OCI-LY3 (cell line): ENCODE measurements around the gene LPP.

Experiments used
- H2AFZ ChIP-seq: fragments of 200-600, 300-600 bp; shearing (Covaris generic); 2 replicates; pipeline ENCODE4 v1.6.0; 2014; ENCODE audit warnings: antibody characterized with exemption, low read depth, low read length
- H3K27ac ChIP-seq: fragments of 200-600, 300-600 bp; sonication (generic); 2 replicates; pipeline ENCODE4 v1.5.1; 2014; ENCODE audit warnings: mild to moderate bottlenecking, low read length, moderate library complexity, mixed read lengths
- H3K27me3 ChIP-seq: fragments of 200-600, 300-600 bp; sonication (generic); 2 replicates; pipeline ENCODE4 v1.6.1; 2014; ENCODE audit warnings: low read depth, low read length, mixed read lengths
- H3K36me3 ChIP-seq: fragments of 200-600, 300-600 bp; sonication (generic); replicated peaks from 2 replicates; pipeline ENCODE3; 2014; ENCODE audit warnings: low read depth, low read length, mixed read lengths
- H3K4me1 ChIP-seq: fragments of 300-600, 200-600 bp; sonication (generic); 2 replicates; pipeline ENCODE4 v1.6.1; 2014; ENCODE audit warnings: low read length, mixed read lengths
- H3K4me2 ChIP-seq: fragments of 200-600, 300-600 bp; sonication (generic); 2 replicates; pipeline ENCODE4 v1.6.1; 2014; ENCODE audit warnings: low read length, mixed read lengths
- H3K4me3 ChIP-seq: fragments of 300-600, 200-600 bp; sonication (generic); 2 replicates; pipeline ENCODE4 v1.5.1; 2014; ENCODE audit warnings: antibody characterized with exemption, mild to moderate bottlenecking, low read length, moderate library complexity
- H3K79me2 ChIP-seq: fragments of 300-600, 200-600 bp; shearing (Covaris generic); 2 replicates; pipeline ENCODE4 v1.6.1; 2014; ENCODE audit warnings: mild to moderate bottlenecking, low read length, mixed read lengths
- H3K9ac ChIP-seq: fragments of 300-600, 200-600 bp; shearing (Covaris generic); 2 replicates; pipeline ENCODE4 v1.6.0; 2014; ENCODE audit warnings: mild to moderate bottlenecking, low read length, moderate library complexity
- H3K9me3 ChIP-seq: fragments of 200-600, 300-600 bp; shearing (Covaris generic); 2 replicates; pipeline ENCODE4 v1.6.1; 2014; ENCODE audit warnings: low read length, mixed read lengths; ENCODE audit not compliant: insufficient read depth
- H4K20me1 ChIP-seq: fragments of 200-600, 300-600 bp; sonication (generic); 2 replicates; pipeline ENCODE4 v1.6.1; 2016; ENCODE audit warnings: low read length, mixed read lengths; ENCODE audit not compliant: insufficient read depth
- CTCF ChIP-seq: fragments of 200-600, 300-600 bp; sonication (generic); IDR thresholded peaks from 2 replicates; pipeline ENCODE4 v1.5.1; 2014; ENCODE audit warnings: antibody characterized with exemption, low read length, low read depth
- EZH2phosphoT487 ChIP-seq: fragments of 200-600 bp; shearing (Covaris generic); IDR thresholded peaks from 2 replicates; pipeline ENCODE4 v1.6.1; 2018; ENCODE audit warnings: antibody characterized with exemption, mixed run types, low read depth

Gene LPP

DNA sequence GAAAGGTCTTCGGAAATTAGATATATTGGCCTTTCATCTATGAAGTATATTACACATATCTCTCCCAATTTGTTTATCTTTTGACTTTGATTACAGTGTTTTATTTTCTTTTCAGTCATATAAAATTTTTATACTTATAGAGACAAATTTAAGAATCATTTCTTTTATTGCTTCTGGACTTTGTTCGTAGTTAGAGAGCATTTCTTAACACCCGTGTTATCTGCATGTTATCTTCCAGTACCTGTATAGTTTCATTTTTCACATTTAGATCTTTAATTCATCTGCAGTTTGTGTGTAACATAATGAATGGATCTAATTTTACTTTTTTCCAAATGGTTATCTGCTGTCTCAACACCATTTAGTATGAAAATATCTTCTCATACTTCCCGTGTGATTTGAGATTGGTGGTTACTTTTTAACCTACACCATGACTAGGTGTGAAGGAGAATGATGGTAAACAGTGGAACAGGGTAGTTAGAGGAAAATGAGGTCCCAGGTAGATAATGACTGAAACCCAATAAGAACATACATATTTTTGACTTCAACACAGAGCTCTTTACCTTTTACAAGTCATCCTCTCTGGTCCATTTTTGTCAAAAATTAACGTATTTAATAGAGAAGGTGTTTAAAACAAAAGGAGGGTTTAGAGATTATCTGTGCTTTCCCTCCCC is 99.3 kb downstream of the LPP start:
- no peak for TF ChIP-seq CTCF
- TF ChIP-seq EZH2phosphoT487: no peak
- Histone ChIP-seq H3K79me2 (no peaks in the 10 kb centered on the region), H3K4me2 (no peak overlapping the region), H3K4me3 (no peak overlapping the region), H3K9me3 (no peaks in the 10 kb centered on the region), H3K9ac (no peak overlapping the region), H3K27ac (no peak overlapping the region), H3K36me3 (no peaks in the 10 kb centered on the region), H3K27me3 (no peaks in the 10 kb centered on the region), H2AFZ (no peak overlapping the region), H4K20me1 (no peaks in the 10 kb centered on the region), H3K4me1 (peaks cover 16% of the 10 kb centered on the region)

DNA sequence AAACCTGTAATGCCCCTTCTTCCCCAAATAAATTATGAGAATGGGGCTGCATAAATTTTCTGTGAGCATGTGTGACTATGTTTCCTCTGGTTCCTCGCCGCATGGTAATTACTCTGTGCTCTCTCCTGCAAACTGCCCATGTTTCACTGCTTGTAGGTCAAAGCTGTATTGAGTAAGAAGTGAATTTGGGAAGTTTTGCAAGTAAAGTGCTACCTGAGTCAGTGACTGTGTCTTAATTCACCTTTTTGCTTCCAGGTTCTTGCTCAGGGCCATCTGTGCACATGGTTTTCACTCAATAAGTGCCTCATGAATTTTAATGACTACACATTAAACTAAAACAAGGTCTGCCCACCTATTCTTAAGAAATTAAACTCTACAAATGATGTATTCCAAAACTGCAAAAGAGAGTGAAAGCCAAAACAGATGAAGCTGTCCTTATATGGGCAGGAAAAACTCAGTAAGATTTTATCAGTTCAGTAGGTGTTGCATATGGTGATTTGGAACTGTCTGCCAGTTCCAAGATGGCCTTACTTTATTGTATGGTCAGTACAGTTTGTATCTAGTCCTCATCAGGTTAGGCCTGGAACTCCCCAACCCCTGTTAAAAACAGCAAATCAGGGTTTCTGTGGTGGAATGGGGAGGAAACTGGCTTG is 100.0 kb downstream of the LPP start:
- Histone ChIP-seq H3K27ac (no peak overlapping the region), H3K79me2 (no peaks in the 10 kb centered on the region), H4K20me1 (no peaks in the 10 kb centered on the region), H3K27me3 (no peaks in the 10 kb centered on the region), H3K9ac (no peak overlapping the region), H3K4me1 (peaks cover 16% of the 10 kb centered on the region), H3K36me3 (no peaks in the 10 kb centered on the region), H3K4me3 (no peak overlapping the region), H3K4me2 (no peak overlapping the region), H3K9me3 (no peaks in the 10 kb centered on the region), H2AFZ (no peak overlapping the region)
- no peak for TF ChIP-seq EZH2phosphoT487
- TF ChIP-seq CTCF: no peak

DNA sequence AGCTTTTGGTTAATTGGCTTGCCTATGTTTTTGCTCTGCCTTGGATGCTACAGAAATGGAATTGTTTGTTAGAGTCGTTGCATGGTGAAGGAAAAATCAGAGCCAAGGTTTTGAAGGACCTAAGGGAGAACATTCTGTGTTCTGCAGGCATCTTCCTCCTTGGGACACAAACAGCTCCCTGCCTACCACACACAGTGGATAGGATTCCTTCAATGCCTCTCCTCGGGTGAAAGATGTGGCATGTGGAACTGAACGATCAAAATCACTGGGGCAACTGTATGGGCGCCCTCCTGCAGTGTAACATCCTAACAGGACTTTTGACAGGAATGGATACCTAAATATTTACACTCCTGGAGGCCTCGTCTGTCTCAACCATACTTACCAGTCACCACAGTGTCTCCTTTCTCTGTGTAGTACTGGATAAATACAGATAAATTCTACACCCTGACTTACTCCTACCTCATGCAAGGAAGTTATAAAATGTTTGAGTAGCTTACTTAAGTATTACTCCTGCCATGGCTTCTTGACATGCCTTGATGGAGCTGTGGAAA is 100.6 kb downstream of the LPP start:
- no peak overlapping the region for H3K4me3 ChIP-seq
- no peaks in the 10 kb centered on the region for H3K36me3 ChIP-seq
- no peak overlapping the region for H2AFZ ChIP-seq
- no peaks in the 10 kb centered on the region for H4K20me1 ChIP-seq
- H3K79me2 ChIP-seq: no peaks in the 10 kb centered on the region
- H3K9ac ChIP-seq: no peak overlapping the region
- no peaks in the 10 kb centered on the region for H3K27me3 ChIP-seq
- peaks cover 16% of the 10 kb centered on the region for H3K4me1 ChIP-seq
- H3K9me3 ChIP-seq: no peaks in the 10 kb centered on the region
- TF ChIP-seq EZH2phosphoT487 (no peak), CTCF (no peak)
- H3K27ac ChIP-seq: no peak overlapping the region
- no peak overlapping the region for H3K4me2 ChIP-seq

DNA sequence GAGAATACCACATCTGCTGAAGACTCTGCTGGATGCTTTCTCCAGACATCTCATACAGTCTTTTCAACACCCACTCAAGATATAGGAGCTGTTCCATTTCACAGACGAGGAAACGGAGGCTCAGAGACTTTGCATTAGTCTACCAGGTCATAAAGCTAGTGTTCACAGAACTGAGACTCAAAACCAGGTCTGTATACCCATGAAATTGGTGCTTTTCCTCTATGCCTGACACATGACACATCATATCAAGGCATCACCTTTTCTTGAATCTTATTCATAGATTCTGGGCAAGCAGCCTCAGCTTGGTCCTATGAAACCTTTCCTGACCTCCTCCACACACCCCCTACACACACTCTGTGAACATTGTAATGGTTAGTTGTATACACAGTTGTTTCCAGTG is 101.2 kb downstream of the LPP start:
- no peaks in the 10 kb centered on the region for H3K27me3 ChIP-seq
- no peak overlapping the region for H3K4me3 ChIP-seq
- no peak overlapping the region for H2AFZ ChIP-seq
- H3K4me2 ChIP-seq: no peak overlapping the region
- H3K9me3 ChIP-seq: no peaks in the 10 kb centered on the region
- H3K36me3 ChIP-seq: no peaks in the 10 kb centered on the region
- H3K79me2 ChIP-seq: no peaks in the 10 kb centered on the region
- H3K4me1 ChIP-seq: peaks cover 16% of the 10 kb centered on the region
- no peak for TF ChIP-seq EZH2phosphoT487
- no peak for TF ChIP-seq CTCF
- H3K9ac ChIP-seq: no peak overlapping the region
- no peak overlapping the region for H3K27ac ChIP-seq
- no peaks in the 10 kb centered on the region for H4K20me1 ChIP-seq
